Measurements from ENCODE around the gene KATNA1. TPM values are rescaled to one million over a fixed set of nuclear protein-coding genes. Genes with fewer than 3 reads are reported as not detected.
"Not testable (repeated sequence)": the region's sequence is repeated elsewhere in the genome, so short reads cannot be mapped to it uniquely, and the experiment has no call there.

Gene KATNA1
- total RNA-seq (2014; rRNA removed; shearing (Covaris generic)), result 54.2 and 69.4 TPM in 2 replicates

DNA sequence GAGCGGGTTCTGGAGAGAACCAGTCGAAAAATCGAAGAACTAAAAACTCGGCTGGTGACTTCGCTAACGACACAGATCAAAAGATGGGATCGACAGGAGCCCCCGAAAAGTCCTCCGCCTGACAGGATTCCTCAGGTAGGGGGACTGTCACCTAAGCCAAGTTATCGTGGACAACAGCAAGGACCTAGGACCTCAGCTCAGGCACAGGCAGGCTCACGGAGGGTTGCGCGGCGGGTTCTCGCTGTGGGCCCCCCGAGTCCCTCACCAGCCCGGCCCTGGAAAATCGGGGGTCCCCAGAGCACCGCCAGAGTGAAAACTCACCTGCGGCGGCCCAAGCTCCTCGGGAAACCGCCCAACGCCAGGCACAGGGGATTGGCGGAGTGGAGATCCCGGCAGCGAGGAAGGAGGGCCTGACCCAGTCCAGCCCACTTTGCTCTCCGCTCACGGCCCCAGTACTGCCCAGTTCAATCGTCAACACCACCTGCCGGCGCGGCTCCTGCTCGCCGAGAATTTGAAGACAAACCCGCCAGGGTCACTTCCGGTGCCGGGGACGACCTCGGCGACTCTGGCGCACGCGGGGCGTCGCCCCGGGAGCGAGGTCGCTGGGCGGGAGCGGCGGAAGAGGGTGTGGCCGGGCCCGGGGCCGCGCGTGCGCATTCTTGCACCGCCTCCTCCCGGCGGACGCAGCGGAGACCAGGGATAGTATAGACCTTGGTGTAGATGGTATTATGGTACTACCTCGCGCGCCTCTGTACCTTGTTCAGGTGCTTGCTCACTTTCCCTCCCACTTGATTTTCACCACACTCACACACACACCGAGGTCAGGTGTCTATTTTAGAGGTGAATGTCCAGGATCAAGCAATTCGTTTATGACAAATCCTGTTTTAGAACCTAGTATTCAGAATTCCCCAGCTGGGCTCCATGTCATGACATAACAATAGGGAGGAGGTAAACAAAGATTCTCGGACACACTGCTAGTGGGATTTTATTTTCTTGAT, at the start of gene KATNA1:
Gene KATNA1 (minus strand): TSS at position 567 of the 998 bp plus-strand sequence. CDS start 10,167 bp downstream, outside the sequence.
- DNase-seq (ENCODE audit: low read depth), result peak; percentile 96

DNA sequence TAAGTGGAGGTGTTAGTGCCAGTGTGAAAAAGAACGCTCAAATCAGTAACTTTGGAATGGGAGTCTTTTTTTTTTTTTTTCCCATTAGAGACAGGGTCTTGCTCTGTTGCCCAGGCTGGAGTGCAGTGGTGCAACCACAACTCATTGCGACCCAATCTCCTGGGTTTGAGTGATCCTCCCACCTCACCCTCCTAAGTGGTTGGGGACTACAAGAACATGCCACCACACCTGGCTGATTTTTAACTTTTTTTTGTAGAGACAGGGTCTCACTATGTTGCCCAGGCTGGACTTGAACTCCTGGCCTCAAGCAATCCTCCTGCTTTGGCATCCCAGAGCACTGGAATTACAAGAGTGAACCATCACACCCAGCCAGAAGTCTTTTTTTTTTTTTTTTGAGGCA, 49.7 kb upstream of the KATNA1 start:
- no peak for DNase-seq (ENCODE audit: low read depth)

DNA sequence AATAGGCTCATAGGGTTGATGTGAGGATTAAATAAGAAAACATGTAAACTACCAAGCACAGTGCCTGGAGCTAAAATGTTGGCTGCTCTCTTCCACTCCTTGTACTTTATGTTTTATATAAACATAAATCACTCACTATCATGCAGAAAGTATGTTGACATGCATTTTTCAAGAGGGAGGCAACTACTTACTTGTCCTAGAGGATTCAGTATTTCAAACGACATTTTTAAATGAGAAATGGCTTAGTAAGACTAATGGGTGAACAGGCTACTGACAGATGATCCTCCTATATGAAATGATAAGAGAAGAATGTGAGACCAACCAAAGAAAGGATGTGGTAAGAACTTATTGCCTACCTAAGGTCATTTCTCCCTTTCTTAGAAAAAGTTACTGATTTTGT, 48.4 kb upstream of the KATNA1 start:
- no peak for DNase-seq (ENCODE audit: low read depth)

DNA sequence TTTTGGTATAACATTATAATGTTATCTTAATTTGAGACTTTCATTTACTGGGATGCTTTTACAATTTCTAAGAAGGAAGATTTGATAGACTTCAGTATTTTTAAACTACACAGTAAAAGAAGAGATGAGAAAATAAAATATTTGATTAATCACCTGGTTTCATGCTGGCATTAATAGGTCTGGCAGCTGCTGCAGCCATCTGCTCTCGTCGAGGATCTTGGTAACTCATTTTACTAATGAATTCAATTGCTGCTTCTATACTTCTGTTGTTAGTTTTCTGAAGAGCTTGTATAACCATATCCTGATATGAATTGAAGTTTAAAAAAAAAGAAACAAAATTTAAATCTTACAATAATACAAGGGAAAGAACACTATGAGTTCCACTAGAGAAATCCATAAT, 46.4 kb upstream of the KATNA1 start:
- no peak for DNase-seq (ENCODE audit: low read depth)

DNA sequence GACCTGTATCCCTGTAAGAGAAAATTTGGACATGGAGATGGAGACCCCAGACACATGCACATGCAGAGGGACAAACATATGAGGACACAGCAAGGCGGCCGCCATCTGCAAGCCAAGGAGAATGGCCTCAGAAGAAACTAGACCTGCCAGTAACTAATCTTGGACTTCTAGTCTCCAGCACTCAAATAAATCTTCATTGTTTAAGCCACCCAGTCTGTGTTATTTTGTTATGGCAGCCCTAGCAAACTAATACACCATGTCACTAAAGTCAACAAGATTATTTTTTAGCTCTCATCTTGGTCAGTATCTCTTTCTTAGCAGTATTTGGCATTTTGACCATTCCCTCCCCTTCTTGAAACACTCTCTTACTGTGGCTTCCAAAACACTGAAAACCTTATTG, 42.7 kb upstream of the KATNA1 start:
- no peak for DNase-seq (ENCODE audit: low read depth)

DNA sequence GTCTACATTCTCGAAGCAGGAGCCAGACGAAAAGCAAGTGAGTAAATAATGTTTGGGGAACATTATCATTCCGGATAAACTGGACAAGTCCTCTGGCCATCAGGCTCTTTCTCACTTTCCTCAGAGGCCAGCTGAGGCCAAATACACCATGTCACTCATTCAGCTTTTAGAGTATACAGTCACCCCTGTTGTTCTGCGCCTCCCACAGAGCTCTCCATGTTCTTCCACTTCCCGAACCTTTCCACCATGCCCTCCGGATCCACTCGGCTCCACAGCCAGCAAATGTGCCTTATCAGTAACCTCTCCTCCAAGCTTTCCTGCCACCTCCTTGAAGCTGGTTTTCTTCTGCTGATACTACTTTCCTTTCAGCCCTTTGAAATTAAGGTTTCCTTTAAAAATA, 37.7 kb upstream of the KATNA1 start:
- DNase-seq (ENCODE audit: low read depth), result no peak

DNA sequence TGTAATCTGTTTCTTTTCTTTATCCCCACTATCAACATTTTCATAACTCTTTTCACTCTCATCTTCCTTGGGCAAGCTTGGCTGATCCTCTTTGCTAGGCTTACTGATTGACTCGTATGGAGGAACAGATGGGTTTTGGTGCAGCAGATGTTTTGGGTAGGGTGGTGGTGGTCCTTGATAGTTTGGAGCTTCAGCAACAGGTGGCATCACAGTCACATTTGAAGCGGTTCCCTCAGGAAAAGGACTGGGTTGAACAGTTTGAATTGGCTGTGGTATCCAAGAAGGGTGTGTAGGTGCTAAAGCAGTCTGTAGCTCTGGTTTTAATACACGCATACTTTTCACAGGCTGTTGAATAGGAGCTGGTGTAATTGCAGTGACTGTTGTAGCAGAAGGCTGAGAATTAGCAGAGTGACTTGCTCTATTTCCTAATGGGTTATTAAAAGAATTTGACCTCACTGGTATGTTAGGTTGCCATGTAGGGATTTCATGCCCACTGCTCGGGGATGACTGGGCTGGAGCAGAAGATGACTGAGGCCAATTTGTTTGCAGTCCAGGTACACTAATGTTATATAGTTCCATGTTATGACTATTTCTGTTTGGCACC, 34.8 kb upstream of the KATNA1 start:
- no peak for DNase-seq (ENCODE audit: low read depth)

DNA sequence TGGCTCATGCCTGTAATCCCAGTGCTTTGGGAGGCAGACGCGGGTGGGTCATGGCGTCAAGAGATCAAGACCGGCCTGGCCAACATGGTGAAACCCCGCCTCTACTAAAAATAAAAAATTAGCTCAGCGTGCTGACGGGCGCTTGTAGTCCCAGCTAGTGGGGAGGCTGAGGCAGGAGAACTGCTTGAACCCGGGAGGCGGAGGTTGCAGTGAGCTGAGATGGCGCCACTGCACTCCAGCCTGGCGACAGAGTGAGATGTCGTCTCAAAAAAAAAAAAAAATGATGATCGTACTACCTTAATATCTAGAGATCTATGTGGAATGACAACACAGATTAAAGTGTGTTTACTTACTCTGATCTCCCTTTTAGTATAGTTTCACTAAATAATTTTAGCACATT, 33.3 kb upstream of the KATNA1 start:
- not testable (repeated sequence) for DNase-seq (ENCODE audit: low read depth)

DNA sequence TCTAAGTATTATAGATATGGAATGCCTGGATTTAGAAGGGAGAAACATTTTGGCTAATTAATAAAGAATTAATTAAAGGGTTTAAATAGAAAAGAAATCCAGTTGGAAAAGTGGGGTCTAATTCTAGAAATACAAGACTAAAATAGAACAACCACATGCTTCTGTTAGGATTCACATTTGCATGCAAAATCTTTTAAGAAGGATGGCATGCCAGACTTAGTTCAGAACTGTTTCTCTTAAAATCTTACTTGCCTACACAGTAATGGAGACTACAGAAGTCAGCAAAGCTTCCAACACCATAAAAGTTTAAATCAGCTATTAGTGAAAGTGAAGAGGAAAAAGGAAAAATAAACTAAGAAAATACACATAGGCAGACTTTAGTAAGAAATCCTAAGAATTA, 32.7 kb upstream of the KATNA1 start:
- no peak for DNase-seq (ENCODE audit: low read depth)

DNA sequence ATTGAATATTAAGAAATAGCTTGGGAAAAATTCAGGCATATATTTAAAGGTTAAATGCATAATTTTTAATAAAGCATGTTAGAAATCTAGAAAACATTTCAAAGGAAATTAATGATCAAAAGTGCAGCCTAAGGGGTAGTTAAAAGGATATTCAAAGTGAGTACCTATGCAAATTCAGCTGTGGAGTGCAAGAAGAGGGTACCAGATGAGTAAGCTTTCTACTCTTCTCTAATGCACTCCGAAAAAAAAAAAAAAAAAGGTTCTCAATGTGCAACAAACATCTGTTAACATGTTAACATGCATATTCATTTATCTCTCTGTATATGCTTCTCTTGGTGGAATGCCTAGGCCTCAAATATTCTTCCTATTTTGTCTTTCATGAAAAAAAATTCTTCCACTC, 32.0 kb upstream of the KATNA1 start:
- DNase-seq (ENCODE audit: low read depth), result no peak

DNA sequence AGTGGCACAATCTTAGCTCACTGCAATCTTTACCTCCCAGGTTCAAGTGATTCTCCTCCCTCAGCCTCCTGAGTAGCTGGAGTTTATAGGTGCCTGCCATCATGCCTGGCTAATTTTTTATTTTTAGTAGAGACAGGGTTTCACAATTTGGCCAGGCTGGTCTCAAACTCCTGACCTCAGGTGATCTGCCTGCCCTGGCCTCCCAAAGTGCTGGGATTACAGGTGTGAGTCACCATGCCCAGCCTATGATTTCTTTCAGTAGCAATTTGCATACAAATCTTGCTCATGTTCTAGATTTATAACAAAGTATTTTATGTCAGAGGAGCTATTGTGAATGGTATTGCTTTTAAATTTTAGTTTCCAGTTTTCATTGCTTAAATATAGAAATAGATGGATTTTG, 23.8 kb upstream of the KATNA1 start:
- DNase-seq (ENCODE audit: low read depth), result not testable (repeated sequence)

DNA sequence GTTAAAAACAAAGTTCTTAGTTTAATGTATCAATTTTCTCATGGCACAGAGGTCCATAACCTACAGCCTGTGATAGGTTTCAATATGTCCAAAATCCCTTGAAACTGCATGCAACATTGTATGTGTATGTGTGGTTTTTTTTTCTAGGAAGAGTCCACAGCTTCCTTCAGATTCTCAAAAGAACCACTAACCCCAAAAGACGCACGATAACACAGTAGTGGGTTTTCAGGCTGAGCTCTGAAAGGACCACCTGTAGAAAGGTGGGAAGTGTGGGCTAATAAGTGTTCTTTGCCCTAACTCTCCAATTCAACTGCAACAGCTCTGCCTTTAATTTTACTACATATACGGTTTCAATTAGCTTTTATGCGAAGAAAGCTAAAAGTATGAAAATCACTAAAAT, 11.5 kb upstream of the KATNA1 start:
- DNase-seq (ENCODE audit: low read depth), result no peak

DNA sequence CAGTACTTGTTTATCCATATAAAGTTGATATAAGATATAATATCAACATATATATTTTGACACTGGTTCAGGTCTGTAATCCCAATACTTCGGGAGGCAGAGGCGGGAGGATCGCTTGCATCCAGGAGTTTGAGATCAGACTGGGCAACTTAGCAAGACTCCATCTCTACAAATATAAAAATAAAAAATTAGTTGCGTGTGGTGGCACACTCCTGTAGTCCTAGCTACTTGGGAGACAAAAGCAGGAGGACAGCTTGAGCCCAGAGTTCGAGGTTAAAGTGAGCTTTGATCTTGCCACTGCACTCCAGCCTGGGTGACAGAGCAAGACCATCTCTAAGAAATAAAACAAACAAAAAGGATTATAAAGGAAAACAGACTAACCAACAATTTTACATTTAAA, 8.9 kb upstream of the KATNA1 start:
- no peak for DNase-seq (ENCODE audit: low read depth)

DNA sequence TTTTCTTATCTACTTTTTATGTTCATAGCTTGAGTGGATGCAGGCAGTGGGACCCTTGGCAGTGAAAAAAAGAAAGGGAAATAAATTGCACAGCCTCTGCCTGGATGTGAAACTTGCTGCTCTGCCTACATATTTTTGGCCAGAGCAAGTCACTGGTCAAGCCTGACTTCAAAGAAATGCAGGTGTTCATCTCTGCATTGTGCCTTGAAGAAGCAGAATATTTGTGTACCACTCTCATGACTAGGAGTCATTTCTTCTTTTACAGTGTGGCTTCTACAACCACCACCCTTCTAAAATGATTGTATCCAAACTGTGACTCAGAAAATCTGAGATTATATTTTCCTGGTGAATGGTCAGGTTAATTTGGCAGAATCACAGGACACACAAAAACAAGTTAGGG, 2.5 kb upstream of the KATNA1 start:
- no peak for DNase-seq (ENCODE audit: low read depth)

DNA sequence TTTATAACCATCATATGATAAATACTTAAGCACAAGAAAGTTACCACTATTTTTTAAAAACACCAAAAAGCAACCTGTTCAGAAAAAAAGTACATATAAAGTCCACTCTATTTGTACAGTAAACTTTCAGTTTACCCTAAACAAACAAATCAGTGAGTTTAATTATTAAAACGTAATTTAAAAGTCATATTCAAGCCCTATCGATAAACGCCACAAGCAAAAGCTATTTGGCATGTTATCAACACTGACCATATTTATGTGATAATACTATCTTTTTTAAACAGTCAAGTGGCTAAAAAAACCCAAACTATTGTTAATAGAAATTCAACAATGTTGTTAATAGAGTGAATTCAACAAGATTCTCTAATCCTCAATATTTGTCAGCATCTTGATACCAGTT, 1.9 kb downstream of the KATNA1 start:
- no peak for DNase-seq (ENCODE audit: low read depth)

DNA sequence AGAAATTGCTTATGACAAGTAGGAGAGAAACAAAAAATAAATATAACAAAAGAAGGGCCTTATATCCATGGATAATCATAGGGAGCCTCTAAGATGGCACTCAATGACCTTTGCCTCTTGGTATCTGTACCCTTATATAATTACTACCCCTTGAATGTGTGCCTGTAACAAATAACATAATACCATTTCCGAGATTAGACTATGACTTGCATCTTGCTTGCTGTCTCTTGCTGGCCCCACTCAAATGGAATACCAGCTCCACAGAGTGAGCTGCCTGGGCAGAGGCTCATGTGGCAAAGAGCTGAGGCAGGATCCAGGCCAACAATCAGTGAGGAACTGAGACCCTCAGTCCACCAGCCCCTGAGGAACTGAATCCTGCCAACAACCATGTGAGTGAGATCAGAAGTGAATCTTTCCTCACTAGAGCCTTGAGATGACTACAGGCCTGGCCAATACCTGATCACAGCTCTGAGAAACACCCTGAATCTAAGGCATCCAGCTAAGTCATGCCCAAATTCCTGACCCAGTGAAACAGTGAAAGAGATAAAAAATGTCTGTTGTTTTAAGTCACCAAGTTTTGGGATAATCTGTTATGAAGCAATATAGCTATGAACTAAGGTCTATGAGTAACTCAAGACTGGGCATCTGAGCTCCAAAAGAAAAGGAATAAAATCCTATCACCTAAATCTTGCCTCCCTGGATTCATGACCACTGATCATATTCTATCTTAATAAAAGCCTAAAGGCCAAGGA, 5.5 kb downstream of the KATNA1 start:
- DNase-seq (ENCODE audit: low read depth), result no peak

DNA sequence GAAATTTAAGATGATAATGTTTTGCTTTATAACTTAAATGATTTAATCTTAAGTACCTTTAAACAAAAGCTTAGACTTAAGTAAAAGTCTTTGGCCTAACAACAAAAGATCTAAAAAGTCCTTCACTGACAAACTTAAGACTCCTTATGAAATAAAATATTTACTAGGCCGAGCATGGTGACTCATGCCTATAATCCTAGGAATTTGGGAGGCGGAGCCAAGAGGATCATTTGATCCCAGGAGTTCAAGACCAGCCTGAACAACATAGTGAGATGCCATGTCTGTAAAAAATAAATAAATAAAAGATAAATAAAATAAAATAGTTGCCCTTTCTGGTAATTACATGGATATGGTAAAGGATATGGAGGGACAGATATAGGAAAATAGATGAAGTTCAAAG, 12.4 kb downstream of the KATNA1 start:
- DNase-seq (ENCODE audit: low read depth), result peak; percentile 47

DNA sequence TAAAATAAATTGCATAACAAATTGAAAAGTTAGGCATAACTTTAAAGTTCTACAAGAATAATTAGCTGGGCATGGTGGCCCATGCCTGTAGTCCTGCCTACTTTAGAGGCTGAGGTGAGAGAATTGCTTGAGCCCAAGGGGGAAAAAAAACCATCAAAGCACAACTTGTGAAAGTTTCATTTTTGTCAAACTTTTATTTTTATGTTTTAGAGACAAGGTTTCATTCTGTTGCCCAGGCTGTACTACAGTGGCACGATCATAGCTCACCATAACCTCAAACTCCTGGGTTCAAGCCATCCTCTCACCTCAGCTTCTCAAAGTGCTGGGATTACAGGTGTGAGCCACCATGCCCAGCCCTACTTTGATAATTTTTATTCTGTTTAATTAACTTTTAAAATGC, 14.2 kb downstream of the KATNA1 start:
- no peak for DNase-seq (ENCODE audit: low read depth)

DNA sequence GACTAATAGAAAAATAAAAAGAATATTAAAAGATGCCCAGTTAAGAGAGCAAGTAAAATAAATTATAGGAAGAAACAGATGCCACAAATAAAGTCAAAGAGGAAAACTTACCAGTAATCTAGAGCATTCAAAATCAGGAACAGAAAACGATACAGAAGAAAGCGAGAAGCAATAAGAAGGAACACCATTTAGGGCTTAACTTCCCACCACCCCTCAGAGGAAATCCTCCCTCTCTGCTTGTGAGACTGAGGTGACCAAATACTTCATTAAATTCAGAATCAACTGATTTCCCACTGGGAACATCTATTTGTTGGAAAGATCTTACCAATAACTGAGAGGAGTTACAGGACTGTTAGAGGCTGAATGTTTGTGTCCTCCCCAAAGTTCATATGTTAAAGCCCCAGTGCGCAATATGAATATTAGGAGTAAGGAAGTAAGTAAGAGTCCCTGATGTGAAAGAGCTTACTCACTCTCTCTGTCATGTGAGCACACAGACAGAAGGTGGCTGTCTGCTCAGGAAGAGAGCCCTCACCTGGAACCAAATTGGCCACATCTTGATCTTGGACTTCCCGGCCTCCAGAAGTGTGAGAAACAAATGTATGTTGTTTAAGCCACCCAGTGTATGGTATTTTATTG, 19.5 kb downstream of the KATNA1 start:
- DNase-seq (ENCODE audit: low read depth), result no peak

DNA sequence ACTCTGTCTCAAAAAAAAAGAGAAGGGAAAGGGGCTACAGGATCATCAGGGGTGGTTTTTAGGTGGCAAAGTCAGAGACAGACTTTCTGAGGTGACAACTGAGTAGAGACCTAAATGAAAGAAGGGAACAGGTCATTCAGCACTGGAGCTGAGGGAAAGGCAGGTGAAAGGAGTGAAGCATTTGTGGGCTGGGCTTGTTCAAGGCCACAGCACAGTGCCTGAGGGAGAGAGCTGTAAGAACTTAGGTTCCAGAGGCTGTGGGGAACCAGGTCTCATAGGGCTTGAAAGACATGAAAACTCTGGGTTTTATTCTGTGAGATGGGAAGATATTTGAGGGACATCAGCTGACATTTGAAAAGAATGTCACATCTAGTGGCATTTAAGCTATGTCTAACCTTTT, 20.8 kb downstream of the KATNA1 start:
- no peak for DNase-seq (ENCODE audit: low read depth)

DNA sequence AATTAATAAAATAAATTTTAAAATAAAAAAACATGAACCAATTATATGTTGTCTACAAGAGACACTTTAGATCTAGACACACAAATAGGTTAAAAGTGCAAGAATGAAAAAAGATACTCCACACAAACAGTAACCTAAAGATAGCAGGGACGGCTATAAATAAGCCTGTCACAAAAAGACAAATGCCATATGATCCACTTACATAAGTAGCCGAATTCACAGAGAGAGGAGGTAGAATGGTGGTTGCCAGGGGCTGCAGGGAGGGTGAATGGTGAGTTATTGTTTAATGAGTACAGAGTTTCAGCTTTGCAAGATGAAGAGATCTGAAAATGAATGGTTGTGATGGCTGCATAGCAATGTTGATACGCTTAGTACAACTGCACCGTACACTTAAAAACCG, 32.7 kb downstream of the KATNA1 start:
- no peak for DNase-seq (ENCODE audit: low read depth)

DNA sequence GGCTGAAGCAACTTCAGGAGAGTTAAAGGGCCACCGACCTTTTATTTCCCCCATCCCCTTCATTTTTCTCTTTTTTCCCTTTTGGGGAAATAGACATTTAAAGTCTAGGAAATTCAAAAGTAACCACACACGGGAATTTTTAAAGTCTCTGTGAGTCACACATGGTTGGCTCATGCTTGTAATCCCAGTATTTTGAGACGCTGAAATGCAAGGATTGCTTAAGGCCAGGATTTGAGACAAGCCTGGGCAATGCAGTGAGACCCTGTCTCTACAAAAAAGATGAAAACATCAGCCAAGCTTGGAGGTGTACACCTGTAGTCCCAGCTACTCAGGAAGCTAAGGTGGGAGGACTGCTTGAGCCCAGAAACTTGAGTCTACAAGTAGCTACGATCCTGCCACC, 34.2 kb downstream of the KATNA1 start:
- DNase-seq (ENCODE audit: low read depth), result no peak
